Peyer's patch (tissue), 4 donors: ENCODE results near the gene CORO6. TPM values are rescaled to one million over a fixed set of nuclear protein-coding genes. Genes with fewer than 3 reads are reported as not detected.

ENCODE experiments used
- DNase-seq, 3 donors: peaks; one replicate each; pipeline ENCODE4 v3.0.0-alpha.2; 2017 to 2019
- H3K27ac ChIP-seq, 4 donors: fragments of 200-600 bp; sonication (generic); one replicate each; pipeline ENCODE4 v1.5.1; 2016 to 2019
- H3K27me3 ChIP-seq, 2 donors: fragments of 200-600 bp; sonication (generic); one replicate each; pipeline ENCODE4 v1.5.1; 2019
- H3K36me3 ChIP-seq, 3 donors: fragments of 200-600 bp; sonication (generic); one replicate each; pipeline ENCODE4 v1.5.1; 2016 to 2019
- H3K4me1 ChIP-seq, 4 donors: fragments of 200-600 bp; sonication (generic); one replicate each; pipeline ENCODE4 v1.5.1; 2016 to 2019
- H3K4me3 ChIP-seq, 4 donors: fragments of 200-600 bp; sonication (generic); 1 replicate in 3 of 4; 2 replicates in 1 of 4; pipeline ENCODE4 v1.5.1; 2016 to 2019; ENCODE audit warnings: mild to moderate bottlenecking in 1 of 4
- H3K9me3 ChIP-seq, 4 donors: fragments of 200-600 bp; sonication (generic); one replicate each; pipeline ENCODE4 v1.5.1; 2016 to 2019; ENCODE audit warnings: mild to moderate bottlenecking in 1 of 4
- POLR2A ChIP-seq, 2 donors: fragments of 450-650 bp; IDR thresholded peaks; one replicate each; pipeline ENCODE4 v1.5.1; 2017; ENCODE audit warnings: antibody characterized with exemption in 2 of 2, mild to moderate bottlenecking in 2 of 2, moderate library complexity in 2 of 2
- total RNA-seq, 4 donors: library from RNA; depleted of rRNA; stranded (reverse); fragments of >200 nt; gene quantifications; one replicate each; pipeline ENCODE4 v1.1.0, GENCODE V29; 2016
- TF ChIP-seq, protein P1 (sequence below), 6 experiments: fragments of 450-650 bp in 4 of 6; fragments of 200-600 bp in 2 of 6; sonication (generic) in 1 of 6; IDR thresholded peaks; one replicate each; pipeline ENCODE4 v1.5.1; 2017 to 2019; ENCODE audit warnings: antibody characterized with exemption in 6 of 6, mild to moderate bottlenecking in 3 of 6, moderate library complexity in 1 of 6

Gene CORO6
- total RNA-seq, 4 donors from 2014 or later, result 4.0 to 28.9 (median 19.9) TPM

- no peak for DNase-seq
- Histone ChIP-seq H3K36me3 (peaks cover 0 to 55% (median 3%) of the 10 kb centered on the region in 3 donors), H3K27ac (no peak overlapping the region), H3K4me3 (no peak overlapping the region), H3K9me3 (no peaks in the 10 kb centered on the region), H3K4me1 (no peaks in the 10 kb centered on the region), H3K27me3 (no peaks in the 10 kb centered on the region)
- no peak for TF ChIP-seq POLR2A (IDR thresholded peaks at IDR 0.05)
- TF ChIP-seq, protein P1, sequence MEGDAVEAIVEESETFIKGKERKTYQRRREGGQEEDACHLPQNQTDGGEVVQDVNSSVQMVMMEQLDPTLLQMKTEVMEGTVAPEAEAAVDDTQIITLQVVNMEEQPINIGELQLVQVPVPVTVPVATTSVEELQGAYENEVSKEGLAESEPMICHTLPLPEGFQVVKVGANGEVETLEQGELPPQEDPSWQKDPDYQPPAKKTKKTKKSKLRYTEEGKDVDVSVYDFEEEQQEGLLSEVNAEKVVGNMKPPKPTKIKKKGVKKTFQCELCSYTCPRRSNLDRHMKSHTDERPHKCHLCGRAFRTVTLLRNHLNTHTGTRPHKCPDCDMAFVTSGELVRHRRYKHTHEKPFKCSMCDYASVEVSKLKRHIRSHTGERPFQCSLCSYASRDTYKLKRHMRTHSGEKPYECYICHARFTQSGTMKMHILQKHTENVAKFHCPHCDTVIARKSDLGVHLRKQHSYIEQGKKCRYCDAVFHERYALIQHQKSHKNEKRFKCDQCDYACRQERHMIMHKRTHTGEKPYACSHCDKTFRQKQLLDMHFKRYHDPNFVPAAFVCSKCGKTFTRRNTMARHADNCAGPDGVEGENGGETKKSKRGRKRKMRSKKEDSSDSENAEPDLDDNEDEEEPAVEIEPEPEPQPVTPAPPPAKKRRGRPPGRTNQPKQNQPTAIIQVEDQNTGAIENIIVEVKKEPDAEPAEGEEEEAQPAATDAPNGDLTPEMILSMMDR (IDR thresholded peaks at IDR 0.05), result no peak
Observed at GRCh38 chr17:29633886-29634285, 11.2 kb upstream of the CORO6 start.

DNA sequence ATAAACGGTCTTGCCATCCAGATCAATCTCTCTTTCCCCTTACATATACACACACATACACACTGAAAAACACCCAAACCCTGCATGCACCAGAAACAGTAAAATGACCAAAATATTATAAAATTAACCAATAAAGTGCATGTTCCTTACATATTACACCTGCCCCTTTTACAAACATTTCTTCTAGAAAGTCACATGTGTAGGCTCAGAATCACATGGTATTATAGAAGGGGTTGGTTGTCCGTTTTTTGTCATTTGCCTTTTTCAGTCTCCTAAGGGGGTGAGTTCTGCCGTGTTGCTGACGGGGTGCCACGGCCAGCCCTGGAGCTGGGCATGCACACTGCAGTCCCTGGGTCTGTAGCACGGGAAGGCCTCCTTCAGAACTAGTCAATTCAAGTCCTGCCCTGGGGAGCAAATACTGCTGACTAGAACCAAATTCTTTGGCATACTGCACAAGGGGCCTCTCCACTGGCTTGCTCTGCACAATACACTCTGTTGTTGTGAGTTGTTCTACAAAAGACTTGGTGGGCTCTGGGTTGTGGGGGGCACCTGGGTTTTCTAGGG lies 8.0 kb upstream of the CORO6 start:
- no peak for DNase-seq
- Histone ChIP-seq H3K9me3 (no peaks in the 10 kb centered on the region), H3K4me3 (no peak overlapping the region), H3K4me1 (no peaks in the 10 kb centered on the region), H3K27ac (no peak overlapping the region), H3K27me3 (no peaks in the 10 kb centered on the region), H3K36me3 (peaks cover 0 to 40% (median 3%) of the 10 kb centered on the region in 3 donors)
- no peak for TF ChIP-seq POLR2A (IDR thresholded peaks at IDR 0.05)
- TF ChIP-seq, protein P1 (IDR thresholded peaks at IDR 0.05), result no peak

DNA sequence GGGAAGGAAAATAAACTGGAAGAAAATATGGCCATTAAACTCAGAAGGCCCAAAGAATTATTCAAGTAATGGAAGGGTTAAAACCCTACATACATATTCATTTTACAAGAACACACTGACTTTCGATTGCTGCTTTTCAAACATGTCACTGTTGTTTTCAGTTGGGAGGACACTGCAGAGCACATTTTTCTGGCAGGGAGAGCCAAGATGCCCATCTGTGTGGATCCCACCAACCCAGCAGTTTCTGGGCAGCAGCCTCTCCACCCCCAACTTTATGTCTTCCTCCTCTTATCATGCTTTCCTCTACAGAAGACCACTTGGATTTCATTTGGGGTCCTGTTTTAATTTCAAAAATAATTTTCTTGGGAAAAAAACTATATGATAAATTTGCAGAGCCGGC lies 7.1 kb upstream of the CORO6 start:
- H3K4me1 ChIP-seq, result no peaks in the 10 kb centered on the region
- H3K4me3 ChIP-seq, result no peak overlapping the region
- peaks cover 0 to 33% (median 3%) of the 10 kb centered on the region in 3 donors for H3K36me3 ChIP-seq
- H3K27ac ChIP-seq, result no peak overlapping the region
- TF ChIP-seq POLR2A (IDR thresholded peaks at IDR 0.05), result no peak
- TF ChIP-seq, protein P1 (IDR thresholded peaks at IDR 0.05), result no peak
- H3K27me3 ChIP-seq, result no peaks in the 10 kb centered on the region
- DNase-seq, result no peak
- H3K9me3 ChIP-seq, result no peaks in the 10 kb centered on the region

DNA sequence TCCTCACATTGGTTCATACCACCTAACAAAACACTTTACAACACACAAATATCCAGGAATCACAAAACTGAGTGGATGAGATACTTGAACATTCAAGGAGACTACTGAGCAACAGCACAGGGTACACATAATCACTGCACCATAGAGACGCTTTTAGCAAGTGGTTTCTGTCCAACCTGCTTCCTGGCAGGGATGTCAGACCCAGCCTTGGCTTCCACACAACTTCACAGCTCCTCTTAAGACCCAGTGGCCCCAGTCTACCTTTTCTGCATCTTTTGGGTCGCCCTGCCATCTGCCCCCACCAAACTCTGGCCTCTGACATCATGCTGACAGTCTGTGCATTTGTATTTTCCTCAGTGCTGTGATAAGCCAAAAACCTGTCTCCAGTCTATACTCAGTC lies 5.9 kb upstream of the CORO6 start:
- no peaks in the 10 kb centered on the region for H3K4me1 ChIP-seq
- no peaks in the 10 kb centered on the region for H3K9me3 ChIP-seq
- no peak overlapping the region for H3K27ac ChIP-seq
- H3K27me3 ChIP-seq, result no peaks in the 10 kb centered on the region
- H3K4me3 ChIP-seq, result no peak overlapping the region
- peaks cover 0 to 33% (median 3%) of the 10 kb centered on the region in 3 donors for H3K36me3 ChIP-seq
- DNase-seq, result no peak
- TF ChIP-seq POLR2A (IDR thresholded peaks at IDR 0.05), result no peak
- TF ChIP-seq, protein P1 (IDR thresholded peaks at IDR 0.05), result no peak

GRCh38 chr17:29627951-29628350 lies 5.2 kb upstream of the CORO6 start:
- Histone ChIP-seq H3K9me3 (no peaks in the 10 kb centered on the region), H3K27ac (no peak overlapping the region), H3K4me3 (no peak overlapping the region), H3K36me3 (peaks cover 0 to 27% (median 3%) of the 10 kb centered on the region in 3 donors), H3K4me1 (peaks cover 0 to 3% (median 0%) of the 10 kb centered on the region in 4 donors), H3K27me3 (no peaks in the 10 kb centered on the region)
- DNase-seq, result no peak
- TF ChIP-seq, protein P1 (IDR thresholded peaks at IDR 0.05), result no peak
- no peak for TF ChIP-seq POLR2A (IDR thresholded peaks at IDR 0.05)
